HL-60 (cell line): ENCODE measurements around the gene TBC1D14.
A peak's percentile ranks its signal among the peaks of the same experiment; 100 is the strongest.

Experiments used
- DNase-seq, 2 experiments: peaks; one replicate each; pipeline ENCODE4 v3.0.0-alpha.2; 2010 to 2020; ENCODE audit warnings: low read depth in 1 of 2, low spot score in 1 of 2
- H3K27ac ChIP-seq: fragments of 250-450 bp; sonication (Bioruptor Pico); replicated peaks from 2 replicates; pipeline ENCODE4 v1.5.1; 2020; ENCODE audit warnings: mild to moderate bottlenecking, moderate library complexity
- H3K27me3 ChIP-seq: fragments of 250-450 bp; sonication (Bioruptor Pico); 2 replicates; pipeline ENCODE4 v1.5.1; 2021; ENCODE audit warnings: mild to moderate bottlenecking, moderate library complexity; ENCODE audit not compliant: insufficient read depth, poor library complexity, severe bottlenecking
- H3K4me3 ChIP-seq: replicated peaks from 2 replicates; pipeline ENCODE4 v1.5.1; 2011; ENCODE audit warnings: mild to moderate bottlenecking, control low read depth, low read length; ENCODE audit not compliant: insufficient read depth
- GABPA ChIP-seq: IDR thresholded peaks from 2 replicates; pipeline ENCODE4 v1.6.1; 2012; ENCODE audit warnings: low read depth
- POLR2AphosphoS5 ChIP-seq: IDR thresholded peaks from 2 replicates; pipeline ENCODE4 v1.6.1; 2012; ENCODE audit warnings: low read depth
- REST ChIP-seq: IDR thresholded peaks from 2 replicates; pipeline ENCODE4 v1.6.1; 2012; ENCODE audit warnings: low read depth; ENCODE audit not compliant: insufficient replicate concordance
- SPI1 ChIP-seq: IDR thresholded peaks from 2 replicates; pipeline ENCODE4 v1.6.1; 2012; ENCODE audit warnings: low read depth, mild to moderate bottlenecking, borderline replicate concordance
- TF ChIP-seq, protein P1 (sequence below): IDR thresholded peaks from one replicate; pipeline ENCODE4 v1.5.1; 2011; ENCODE audit warnings: low read length, control low read depth, inconsistent platforms; ENCODE audit not compliant: insufficient read depth

TBC1D14 gene

GRCh38 chr4:6925357-6925836 lies 15.8 kb downstream of the TBC1D14 start:
- Histone ChIP-seq H3K27ac (peak overlapping the region; percentile 72), H3K27me3 (no peaks in the 10 kb centered on the region), H3K4me3 (no peak overlapping the region)
- peak; percentile 85 to 86 for DNase-seq
- no peak for TF ChIP-seq REST
- TF ChIP-seq SPI1, result peak; percentile 24; the same call in 1 of the 2 replicates
- TF ChIP-seq POLR2AphosphoS5, result peak; percentile 38; the same call in 1 of the 2 replicates

- Histone ChIP-seq H3K4me3 (peak overlapping the region; percentile 10), H3K27me3 (no peaks in the 10 kb centered on the region), H3K27ac (peak overlapping the region; percentile 72)
- peak; percentile 72 to 87 for DNase-seq
- TF ChIP-seq, protein P1, sequence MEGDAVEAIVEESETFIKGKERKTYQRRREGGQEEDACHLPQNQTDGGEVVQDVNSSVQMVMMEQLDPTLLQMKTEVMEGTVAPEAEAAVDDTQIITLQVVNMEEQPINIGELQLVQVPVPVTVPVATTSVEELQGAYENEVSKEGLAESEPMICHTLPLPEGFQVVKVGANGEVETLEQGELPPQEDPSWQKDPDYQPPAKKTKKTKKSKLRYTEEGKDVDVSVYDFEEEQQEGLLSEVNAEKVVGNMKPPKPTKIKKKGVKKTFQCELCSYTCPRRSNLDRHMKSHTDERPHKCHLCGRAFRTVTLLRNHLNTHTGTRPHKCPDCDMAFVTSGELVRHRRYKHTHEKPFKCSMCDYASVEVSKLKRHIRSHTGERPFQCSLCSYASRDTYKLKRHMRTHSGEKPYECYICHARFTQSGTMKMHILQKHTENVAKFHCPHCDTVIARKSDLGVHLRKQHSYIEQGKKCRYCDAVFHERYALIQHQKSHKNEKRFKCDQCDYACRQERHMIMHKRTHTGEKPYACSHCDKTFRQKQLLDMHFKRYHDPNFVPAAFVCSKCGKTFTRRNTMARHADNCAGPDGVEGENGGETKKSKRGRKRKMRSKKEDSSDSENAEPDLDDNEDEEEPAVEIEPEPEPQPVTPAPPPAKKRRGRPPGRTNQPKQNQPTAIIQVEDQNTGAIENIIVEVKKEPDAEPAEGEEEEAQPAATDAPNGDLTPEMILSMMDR, result no peak
- peak; percentile 71; the same call in 1 of the 2 replicates for TF ChIP-seq SPI1
Measured at GRCh38 chr4:6926081-6926480, 16.5 kb downstream of the TBC1D14 start.

DNA sequence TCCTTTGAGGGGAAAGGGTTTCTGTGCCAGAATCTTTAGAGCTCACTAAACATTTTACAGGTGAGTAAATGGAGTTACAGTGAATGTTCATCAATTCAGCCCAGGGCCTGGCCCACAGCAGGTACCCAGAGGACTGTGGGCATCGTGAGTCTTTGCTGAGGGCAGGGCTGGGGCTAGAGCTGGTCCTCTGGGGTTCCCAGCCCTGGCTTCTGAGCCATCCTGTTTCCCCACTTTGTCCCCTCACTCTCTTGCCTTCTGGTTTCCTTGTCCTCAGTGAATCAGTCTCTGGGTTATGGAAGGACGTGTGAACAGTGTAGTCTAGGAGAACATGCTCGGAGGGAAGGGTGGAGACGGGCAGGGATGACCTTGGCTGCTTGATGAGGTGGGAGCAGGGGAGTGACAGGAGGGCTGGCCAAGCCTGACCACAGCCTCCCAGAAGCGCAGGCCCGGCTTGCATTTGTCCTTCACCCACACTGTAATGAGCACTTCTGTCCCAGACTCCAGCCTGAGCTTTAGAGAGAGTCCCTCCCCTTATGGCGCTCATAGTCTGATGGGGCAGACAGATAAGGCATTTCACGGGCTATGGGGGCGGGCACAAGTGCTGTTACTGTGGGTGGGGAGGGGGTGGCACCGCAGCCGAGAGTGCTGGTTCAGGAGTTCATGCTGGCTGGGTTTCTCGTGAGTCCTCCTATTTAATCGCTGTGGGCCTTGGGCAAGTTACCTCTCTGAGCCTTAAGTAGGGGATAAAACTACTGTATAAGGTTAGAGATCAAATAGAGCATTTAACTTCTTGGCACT lies 17.3 kb downstream of the TBC1D14 start:
- Histone ChIP-seq H3K4me3 (no peak overlapping the region), H3K27me3 (no peaks in the 10 kb centered on the region), H3K27ac (peak overlapping the region; percentile 72; the same call in 1 of the 2 replicates)
- TF ChIP-seq REST, result no peak
- no peak for TF ChIP-seq GABPA
- TF ChIP-seq, protein P1, result no peak
- no peak for TF ChIP-seq SPI1
- TF ChIP-seq POLR2AphosphoS5, result no peak
- no peak for DNase-seq

- no peak overlapping the region for H3K27ac ChIP-seq
- DNase-seq, result no peak
- H3K4me3 ChIP-seq, result no peak overlapping the region
- no peak for TF ChIP-seq POLR2AphosphoS5
- no peak for TF ChIP-seq REST
- H3K27me3 ChIP-seq, result no peaks in the 10 kb centered on the region
Measured at GRCh38 chr4:6928081-6928480, 18.5 kb downstream of the TBC1D14 start.
